GM23338 (cell line): ENCODE measurements around the gene USP46.

Experiments used
- EZH2 ChIP-seq: fragments of 200-600 bp; sonication (generic); IDR thresholded peaks from one replicate; pipeline ENCODE4 v1.8.0; 2017; ENCODE audit warnings: antibody characterized with exemption, mild to moderate bottlenecking, low read depth; ENCODE audit not compliant: unreplicated experiment
- JUNB ChIP-seq: IDR thresholded peaks from one replicate; pipeline ENCODE4 v1.6.1; 2016; ENCODE audit warnings: antibody characterized with exemption; ENCODE audit not compliant: unreplicated experiment
- POLR2AphosphoS5 ChIP-seq: IDR thresholded peaks from 2 replicates; pipeline ENCODE4 v1.6.1; 2016; ENCODE audit warnings: antibody characterized with exemption, low read depth
- TF ChIP-seq, protein P1 (sequence below), 2 experiments: fragments of 200-600 bp in 1 of 2; sonication (generic) in 1 of 2; conservative IDR thresholded peaks; 2 replicates each; pipeline versions ENCODE4 v1.5.1 to v1.6.1; 2016 to 2017; ENCODE audit warnings: antibody characterized with exemption in 2 of 2, low read depth in 2 of 2, mild to moderate bottlenecking in 2 of 2, moderate library complexity in 1 of 2
- TF ChIP-seq, protein P2 (sequence below): IDR thresholded peaks from one replicate; pipeline ENCODE4 v1.6.1; 2018; ENCODE audit warnings: antibody characterized with exemption; ENCODE audit not compliant: unreplicated experiment

DNA sequence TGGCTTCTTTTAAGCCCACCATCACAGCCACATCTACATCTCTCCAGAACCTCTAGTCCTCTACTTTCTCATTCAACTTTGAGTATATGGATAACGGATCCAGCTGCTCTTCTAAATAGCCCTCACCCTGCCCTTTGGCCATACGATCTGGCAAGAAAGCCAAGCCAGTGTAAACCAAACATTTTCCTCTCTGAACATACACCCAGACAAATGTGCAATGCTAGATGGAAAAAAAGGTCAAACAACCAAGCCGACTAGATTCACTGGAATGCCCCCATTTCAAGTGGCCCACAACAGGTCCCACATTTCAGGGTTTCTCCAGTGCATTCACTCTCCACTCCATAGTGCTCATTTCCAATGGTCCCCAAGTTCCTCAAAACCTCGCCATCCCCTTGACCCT lies 24.0 kb downstream of the USP46 start:
- TF ChIP-seq JUNB, result no peak
- TF ChIP-seq EZH2, result no peak
- TF ChIP-seq, protein P1, sequence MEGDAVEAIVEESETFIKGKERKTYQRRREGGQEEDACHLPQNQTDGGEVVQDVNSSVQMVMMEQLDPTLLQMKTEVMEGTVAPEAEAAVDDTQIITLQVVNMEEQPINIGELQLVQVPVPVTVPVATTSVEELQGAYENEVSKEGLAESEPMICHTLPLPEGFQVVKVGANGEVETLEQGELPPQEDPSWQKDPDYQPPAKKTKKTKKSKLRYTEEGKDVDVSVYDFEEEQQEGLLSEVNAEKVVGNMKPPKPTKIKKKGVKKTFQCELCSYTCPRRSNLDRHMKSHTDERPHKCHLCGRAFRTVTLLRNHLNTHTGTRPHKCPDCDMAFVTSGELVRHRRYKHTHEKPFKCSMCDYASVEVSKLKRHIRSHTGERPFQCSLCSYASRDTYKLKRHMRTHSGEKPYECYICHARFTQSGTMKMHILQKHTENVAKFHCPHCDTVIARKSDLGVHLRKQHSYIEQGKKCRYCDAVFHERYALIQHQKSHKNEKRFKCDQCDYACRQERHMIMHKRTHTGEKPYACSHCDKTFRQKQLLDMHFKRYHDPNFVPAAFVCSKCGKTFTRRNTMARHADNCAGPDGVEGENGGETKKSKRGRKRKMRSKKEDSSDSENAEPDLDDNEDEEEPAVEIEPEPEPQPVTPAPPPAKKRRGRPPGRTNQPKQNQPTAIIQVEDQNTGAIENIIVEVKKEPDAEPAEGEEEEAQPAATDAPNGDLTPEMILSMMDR (conservative IDR thresholded peaks at IDR 0.05; ENCODE audit: low read depth in 2 of 2), result no peak
- TF ChIP-seq, protein P2, sequence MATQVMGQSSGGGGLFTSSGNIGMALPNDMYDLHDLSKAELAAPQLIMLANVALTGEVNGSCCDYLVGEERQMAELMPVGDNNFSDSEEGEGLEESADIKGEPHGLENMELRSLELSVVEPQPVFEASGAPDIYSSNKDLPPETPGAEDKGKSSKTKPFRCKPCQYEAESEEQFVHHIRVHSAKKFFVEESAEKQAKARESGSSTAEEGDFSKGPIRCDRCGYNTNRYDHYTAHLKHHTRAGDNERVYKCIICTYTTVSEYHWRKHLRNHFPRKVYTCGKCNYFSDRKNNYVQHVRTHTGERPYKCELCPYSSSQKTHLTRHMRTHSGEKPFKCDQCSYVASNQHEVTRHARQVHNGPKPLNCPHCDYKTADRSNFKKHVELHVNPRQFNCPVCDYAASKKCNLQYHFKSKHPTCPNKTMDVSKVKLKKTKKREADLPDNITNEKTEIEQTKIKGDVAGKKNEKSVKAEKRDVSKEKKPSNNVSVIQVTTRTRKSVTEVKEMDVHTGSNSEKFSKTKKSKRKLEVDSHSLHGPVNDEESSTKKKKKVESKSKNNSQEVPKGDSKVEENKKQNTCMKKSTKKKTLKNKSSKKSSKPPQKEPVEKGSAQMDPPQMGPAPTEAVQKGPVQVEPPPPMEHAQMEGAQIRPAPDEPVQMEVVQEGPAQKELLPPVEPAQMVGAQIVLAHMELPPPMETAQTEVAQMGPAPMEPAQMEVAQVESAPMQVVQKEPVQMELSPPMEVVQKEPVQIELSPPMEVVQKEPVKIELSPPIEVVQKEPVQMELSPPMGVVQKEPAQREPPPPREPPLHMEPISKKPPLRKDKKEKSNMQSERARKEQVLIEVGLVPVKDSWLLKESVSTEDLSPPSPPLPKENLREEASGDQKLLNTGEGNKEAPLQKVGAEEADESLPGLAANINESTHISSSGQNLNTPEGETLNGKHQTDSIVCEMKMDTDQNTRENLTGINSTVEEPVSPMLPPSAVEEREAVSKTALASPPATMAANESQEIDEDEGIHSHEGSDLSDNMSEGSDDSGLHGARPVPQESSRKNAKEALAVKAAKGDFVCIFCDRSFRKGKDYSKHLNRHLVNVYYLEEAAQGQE, result no peak
- TF ChIP-seq POLR2AphosphoS5, result no peak
